HEK293T (cell line): ENCODE measurements around the gene LRP11.

Source experiments
- CTBP1 ChIP-seq: fragments of 450-650 bp; IDR thresholded peaks from 2 replicates; pipeline ENCODE4 v1.6.1; 2016; ENCODE audit warnings: borderline replicate concordance
- FOXA1 ChIP-seq: fragments of 450-650 bp; IDR thresholded peaks from 2 replicates; pipeline ENCODE4 v1.6.1; 2016; ENCODE audit warnings: mild to moderate bottlenecking
- TARDBP ChIP-seq: fragments of 450-650 bp; IDR thresholded peaks from 2 replicates; pipeline ENCODE4 v1.6.1; 2016

- no peak for TF ChIP-seq CTBP1
- no peak for TF ChIP-seq FOXA1
- TF ChIP-seq TARDBP, result no peak
Observed at GRCh38 chr6:149895048-149895590, 31.0 kb upstream of the LRP11 start.
